Prostate gland (tissue), 2 donors: ENCODE results near the gene LYZL6.

ENCODE experiments used
- CTCF ChIP-seq, 4 experiments: fragments of 200-600 bp in 2 of 4; fragments of 450-650 bp in 2 of 4; sonication (generic) in 2 of 4; IDR thresholded peaks; 1 replicate in 3 of 4; 2 replicates in 1 of 4; pipeline ENCODE4 v1.5.1; 2016 to 2019; ENCODE audit warnings: antibody characterized with exemption in 4 of 4, mild to moderate bottlenecking in 2 of 4, moderate library complexity in 2 of 4
- POLR2A ChIP-seq: fragments of 450-650 bp; IDR thresholded peaks from one replicate; pipeline ENCODE4 v1.6.1; 2016; ENCODE audit warnings: antibody characterized with exemption, mild to moderate bottlenecking
- POLR2AphosphoS5 ChIP-seq: sonication (generic); formaldehyde crosslinking; IDR thresholded peaks from one replicate; pipeline ENCODE4 v1.6.1; 2017; ENCODE audit warnings: antibody characterized with exemption

DNA sequence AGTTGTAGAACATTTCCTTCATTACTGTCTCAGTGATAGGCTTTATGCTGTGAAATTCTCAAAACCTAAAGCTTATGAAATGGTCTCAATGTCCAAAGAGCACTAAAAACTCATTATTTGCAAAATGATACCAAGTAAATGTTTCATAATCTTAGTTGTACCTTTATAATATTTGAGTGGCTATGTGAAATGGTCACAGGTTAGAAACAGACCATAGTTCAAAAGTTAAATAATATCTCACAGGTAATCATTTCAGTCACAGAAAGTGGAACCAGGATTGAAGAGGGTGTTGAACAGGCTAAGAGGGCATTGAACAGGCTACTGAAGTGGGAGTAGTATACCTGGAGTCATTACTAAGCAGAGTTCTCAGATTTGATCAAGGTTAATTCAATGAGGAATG, 15.8 kb downstream of the LYZL6 start:
- TF ChIP-seq POLR2A (no peak), CTCF (IDR thresholded peaks at IDR 0.05) (no peak), POLR2AphosphoS5 (no peak)
